Duodenal mucosa (tissue), 2 donors: Measurements from ENCODE around the gene HNF1B.

Experiments
- H3K27ac ChIP-seq: one replicate; pipeline ENCODE4 v1.7.0; 2013; ENCODE audit warnings: low read depth, low read length
- H3K27me3 ChIP-seq, 2 donors: one replicate each; pipeline ENCODE4 v1.7.0; 2013; ENCODE audit warnings: low read length in 2 of 2, control low read depth in 1 of 2; ENCODE audit not compliant: insufficient read depth in 2 of 2, control insufficient read depth in 1 of 2
- H3K36me3 ChIP-seq, 2 donors: one replicate each; pipeline ENCODE4 v1.7.0; 2013; ENCODE audit warnings: low read length in 2 of 2, control low read depth in 1 of 2; ENCODE audit not compliant: insufficient read depth in 2 of 2, control insufficient read depth in 1 of 2
- H3K4me1 ChIP-seq, 2 donors: one replicate each; pipeline ENCODE4 v1.7.0; 2013; ENCODE audit warnings: low read length in 2 of 2, control low read depth in 1 of 2; ENCODE audit not compliant: insufficient read depth in 2 of 2, control insufficient read depth in 1 of 2
- H3K4me3 ChIP-seq, 2 donors: one replicate each; pipeline ENCODE4 v1.7.0; 2013; ENCODE audit warnings: low read length in 2 of 2, low read depth in 1 of 2
- H3K9ac ChIP-seq, 2 donors: one replicate each; pipeline ENCODE4 v1.7.0; 2013; ENCODE audit warnings: low read length in 2 of 2, low read depth in 1 of 2
- H3K9me3 ChIP-seq, 2 donors: one replicate each; pipeline ENCODE4 v1.7.0; 2013; ENCODE audit warnings: low read length in 2 of 2, control low read depth in 1 of 2; ENCODE audit not compliant: control insufficient read depth in 1 of 2

HNF1B gene

GRCh38 chr17:37710344-37710886, 34.4 kb downstream of the HNF1B start:
- H3K4me3 ChIP-seq: peak overlapping the region in 1 of 2 donors; percentile 16
- no peaks in the 10 kb centered on the region for H3K27me3 ChIP-seq
- H3K9me3 ChIP-seq: no peaks in the 10 kb centered on the region
- peak overlapping the region; percentile 67 for H3K27ac ChIP-seq
- H3K9ac ChIP-seq: no peak overlapping the region
- peaks cover 45 to 56% of the 10 kb centered on the region in 2 donors for H3K4me1 ChIP-seq
- H3K36me3 ChIP-seq: no peaks in the 10 kb centered on the region

- Histone ChIP-seq H3K27me3 (no peaks in the 10 kb centered on the region), H3K36me3 (peaks cover 2 to 5% of the 10 kb centered on the region in 2 donors), H3K9ac (peak overlapping the region; percentile 27 to 74), H3K4me1 (peaks cover 45 to 55% of the 10 kb centered on the region in 2 donors), H3K27ac (peak overlapping the region; percentile 90), H3K4me3 (peak overlapping the region in 1 of 2 donors; percentile 37), H3K9me3 (no peaks in the 10 kb centered on the region)
Measured at GRCh38 chr17:37708616-37709212, 36.1 kb downstream of the HNF1B start.

GRCh38 chr17:37708008-37708615, 36.7 kb downstream of the HNF1B start:
- Histone ChIP-seq H3K36me3 (peaks cover 5 to 7% of the 10 kb centered on the region in 2 donors), H3K27ac (peak overlapping the region; percentile 90), H3K4me3 (peak overlapping the region in 1 of 2 donors; percentile 37), H3K9ac (peak overlapping the region; percentile 27 to 74), H3K9me3 (no peaks in the 10 kb centered on the region), H3K4me1 (peaks cover 43 to 50% of the 10 kb centered on the region in 2 donors), H3K27me3 (no peaks in the 10 kb centered on the region)

GRCh38 chr17:37706446-37706845, 38.4 kb downstream of the HNF1B start:
- no peaks in the 10 kb centered on the region for H3K27me3 ChIP-seq
- H3K27ac ChIP-seq: no peak overlapping the region
- H3K36me3 ChIP-seq: peaks cover 5 to 7% of the 10 kb centered on the region in 2 donors
- no peak overlapping the region for H3K9ac ChIP-seq
- H3K4me3 ChIP-seq: no peak overlapping the region
- no peaks in the 10 kb centered on the region for H3K9me3 ChIP-seq
- peaks cover 36 to 49% of the 10 kb centered on the region in 2 donors for H3K4me1 ChIP-seq

- H3K27ac ChIP-seq: no peak overlapping the region
- H3K36me3 ChIP-seq: peaks cover 24 to 33% of the 10 kb centered on the region in 2 donors
- no peaks in the 10 kb centered on the region for H3K27me3 ChIP-seq
- no peaks in the 10 kb centered on the region for H3K9me3 ChIP-seq
- H3K4me3 ChIP-seq: no peak overlapping the region
- no peak overlapping the region for H3K9ac ChIP-seq
- H3K4me1 ChIP-seq: peaks cover 11 to 31% of the 10 kb centered on the region in 2 donors
Measured at GRCh38 chr17:37702598-37702997, 42.3 kb downstream of the HNF1B start.

GRCh38 chr17:37701496-37701898, 43.4 kb downstream of the HNF1B start:
- Histone ChIP-seq H3K9ac (no peak overlapping the region), H3K4me1 (peaks cover 11 to 26% of the 10 kb centered on the region in 2 donors), H3K36me3 (peaks cover 31 to 39% of the 10 kb centered on the region in 2 donors), H3K4me3 (no peak overlapping the region), H3K27ac (no peak overlapping the region), H3K27me3 (no peaks in the 10 kb centered on the region), H3K9me3 (no peaks in the 10 kb centered on the region)

GRCh38 chr17:37700881-37701280, 44.0 kb downstream of the HNF1B start:
- Histone ChIP-seq H3K9ac (no peak overlapping the region), H3K27ac (no peak overlapping the region), H3K4me1 (peaks cover 11 to 26% of the 10 kb centered on the region in 2 donors), H3K36me3 (peaks cover 32 to 39% of the 10 kb centered on the region in 2 donors), H3K9me3 (no peaks in the 10 kb centered on the region), H3K27me3 (no peaks in the 10 kb centered on the region), H3K4me3 (no peak overlapping the region)

GRCh38 chr17:37699285-37699973, 45.4 kb downstream of the HNF1B start:
- H3K27ac ChIP-seq: no peak overlapping the region
- H3K9ac ChIP-seq: no peak overlapping the region
- H3K27me3 ChIP-seq: no peaks in the 10 kb centered on the region
- H3K4me3 ChIP-seq: no peak overlapping the region
- peaks cover 32 to 39% of the 10 kb centered on the region in 2 donors for H3K36me3 ChIP-seq
- H3K4me1 ChIP-seq: peaks cover 15 to 34% of the 10 kb centered on the region in 2 donors
- no peaks in the 10 kb centered on the region for H3K9me3 ChIP-seq

- no peak overlapping the region for H3K9ac ChIP-seq
- no peak overlapping the region for H3K27ac ChIP-seq
- H3K9me3 ChIP-seq: no peaks in the 10 kb centered on the region
- H3K4me3 ChIP-seq: no peak overlapping the region
- peaks cover 15 to 34% of the 10 kb centered on the region in 2 donors for H3K4me1 ChIP-seq
- H3K36me3 ChIP-seq: peaks cover 31 to 36% of the 10 kb centered on the region in 2 donors
- no peaks in the 10 kb centered on the region for H3K27me3 ChIP-seq
Measured at GRCh38 chr17:37698911-37699255, 46.0 kb downstream of the HNF1B start.
